HL-60/S4 treated with retinoic acid at 250 ng/mL for 4 days and 3 days (cell line): ENCODE measurements around the gene COQ4.

Source experiments
- in situ Hi-C: fragments of 300-500 bp; cut with MboI; formaldehyde crosslinking; loops from 2 replicates; pipeline ENCODE4 v1.7.0; 2022; ENCODE audit warnings: low sequenced_read_pairs

Gene COQ4

GRCh38 chr9:128372188-128372641 lies 49.6 kb downstream of the COQ4 start:
- in situ Hi-C loops: no loop called here

- in situ Hi-C loops: no loop called here
Measured at GRCh38 chr9:128372784-128373183, 50.1 kb downstream of the COQ4 start.

GRCh38 chr9:128374221-128374675 lies 51.6 kb downstream of the COQ4 start:
- in situ Hi-C loops: no loop called here

GRCh38 chr9:128375865-128376264 lies 53.2 kb downstream of the COQ4 start:
- in situ Hi-C loops: no loop called here

- in situ Hi-C loops: no loop called here
Measured at GRCh38 chr9:128382261-128382660, 59.6 kb downstream of the COQ4 start.

- in situ Hi-C loops: no loop called here
Measured at GRCh38 chr9:128383007-128383753, 60.5 kb downstream of the COQ4 start.
